Measurements from ENCODE around the gene RRP1B. TPM values are rescaled to one million over a fixed set of nuclear protein-coding genes. Genes with fewer than 3 reads are reported as not detected.

RRP1B gene
- total RNA-seq, 1 donor from 2014 or later: 24.0 TPM

DNA sequence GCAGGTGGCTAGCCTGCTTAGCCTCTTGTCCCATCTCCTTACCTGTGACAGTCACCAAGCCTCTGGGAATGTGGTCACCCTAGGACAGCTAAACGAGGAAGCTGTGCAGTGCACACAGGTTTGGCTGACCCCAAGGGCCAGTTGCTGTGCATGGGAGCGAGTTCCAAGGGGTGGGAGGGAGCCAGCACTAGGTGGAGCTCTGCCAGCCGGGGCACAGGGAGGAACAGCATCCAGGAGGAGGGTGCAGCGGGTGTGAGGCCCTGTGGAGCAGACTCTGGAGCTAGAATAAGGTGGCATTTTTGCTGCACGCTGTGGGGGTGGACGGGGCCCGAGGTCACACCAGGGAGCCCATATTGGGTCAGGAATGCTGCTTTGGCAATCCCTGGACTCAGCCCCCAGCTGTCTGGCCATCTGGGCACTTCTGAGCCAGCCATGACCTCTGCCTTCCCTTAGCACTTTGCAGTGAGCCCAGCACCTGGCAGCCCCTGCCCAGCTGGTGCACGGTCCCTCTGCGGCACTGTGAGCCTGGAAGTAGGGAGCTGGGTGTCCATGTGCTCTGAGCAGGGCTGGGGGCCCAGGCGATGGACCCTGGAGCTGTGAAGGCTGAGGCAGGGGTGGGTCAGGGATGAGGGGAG is 68.3 kb downstream of the RRP1B start:
- no peak for DNase-seq

DNA sequence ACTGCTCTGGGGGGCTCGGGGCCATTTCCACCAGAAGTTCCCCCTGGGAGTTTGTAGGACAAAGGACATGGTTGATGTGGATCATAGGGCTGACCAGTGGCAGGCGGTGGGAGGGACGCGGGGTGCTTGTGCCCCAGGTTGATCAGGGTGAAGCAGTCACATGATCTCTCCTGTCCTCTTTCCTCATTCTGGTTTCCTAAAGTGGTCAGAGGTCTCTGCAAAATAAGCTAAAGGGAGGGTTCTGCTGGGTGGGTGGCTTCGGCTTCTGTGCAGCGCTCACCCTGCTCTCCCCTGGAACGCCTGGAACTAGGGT is 68.8 kb downstream of the RRP1B start:
- DNase-seq: no peak

DNA sequence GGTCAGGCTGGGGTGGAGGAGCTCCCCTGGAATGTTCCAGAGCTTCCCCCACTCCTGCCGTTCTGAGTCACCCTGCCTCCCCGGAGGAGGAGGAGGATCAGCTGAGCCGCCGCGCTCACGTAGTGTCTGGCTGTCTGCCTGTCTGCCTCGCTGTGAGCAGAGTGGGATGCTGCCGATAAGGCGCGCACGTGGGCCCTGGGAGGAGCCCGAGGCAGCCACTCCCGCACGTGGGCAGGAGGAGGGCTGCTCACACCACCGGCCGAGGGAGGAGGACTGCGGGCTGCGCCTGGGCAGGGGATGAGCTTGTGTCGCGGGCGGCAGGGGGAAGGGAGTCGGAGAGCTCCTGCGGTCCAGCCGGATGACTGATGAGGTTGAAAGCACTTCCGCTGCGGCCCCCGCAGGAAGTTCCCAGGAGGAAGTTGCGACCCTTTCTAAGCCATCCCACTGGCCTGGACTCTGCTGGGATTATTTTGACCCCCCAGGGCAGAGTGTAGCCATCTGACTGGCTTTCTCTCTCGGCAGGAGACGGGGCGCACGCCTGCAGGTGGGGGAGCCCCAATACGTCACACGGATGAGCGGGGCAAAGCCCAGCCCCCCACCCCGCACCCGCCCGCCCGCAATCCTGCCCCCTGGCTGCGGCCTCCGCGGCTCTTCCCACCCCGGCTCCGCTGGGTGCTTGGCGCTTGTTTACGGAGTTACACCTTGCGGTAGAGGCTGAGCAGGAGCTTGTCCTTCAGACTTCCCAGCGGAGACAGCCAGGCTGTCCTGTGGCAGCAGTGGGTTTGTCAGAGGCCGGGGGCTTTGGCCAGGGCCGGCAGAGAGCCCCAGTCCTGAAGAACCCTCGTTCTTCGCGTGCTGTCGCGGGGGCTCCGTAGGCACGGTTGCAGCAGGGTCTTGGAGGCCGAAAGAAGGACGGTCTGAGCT is 69.4 kb downstream of the RRP1B start:
- DNase-seq: peak; percentile 96

- no peak for DNase-seq
These were observed 72.1 kb downstream of the RRP1B start for GRCh38 chr21:43731476-43731875.

- DNase-seq: no peak
These were observed 72.7 kb downstream of the RRP1B start for GRCh38 chr21:43731891-43732711.

DNA sequence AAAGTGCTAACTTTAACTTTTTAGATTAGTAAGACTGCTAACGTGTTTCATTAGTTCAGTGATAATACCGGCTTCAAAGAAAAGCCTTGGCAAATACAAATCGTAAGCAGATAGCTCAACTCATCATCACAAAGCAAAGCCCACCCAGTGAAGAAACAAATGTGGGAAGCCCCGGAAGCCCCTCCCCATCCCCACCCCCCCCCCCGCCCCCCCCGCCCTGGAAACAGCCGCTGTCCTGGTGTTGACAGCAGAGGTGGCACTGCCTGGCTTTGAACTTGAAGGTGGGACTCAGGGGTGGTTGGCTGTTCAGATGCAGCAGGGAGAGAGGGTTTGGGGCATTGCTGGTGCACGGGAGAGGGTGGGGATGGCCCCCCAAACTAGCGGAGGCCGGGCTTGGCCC is 73.7 kb downstream of the RRP1B start:
- no peak for DNase-seq

DNA sequence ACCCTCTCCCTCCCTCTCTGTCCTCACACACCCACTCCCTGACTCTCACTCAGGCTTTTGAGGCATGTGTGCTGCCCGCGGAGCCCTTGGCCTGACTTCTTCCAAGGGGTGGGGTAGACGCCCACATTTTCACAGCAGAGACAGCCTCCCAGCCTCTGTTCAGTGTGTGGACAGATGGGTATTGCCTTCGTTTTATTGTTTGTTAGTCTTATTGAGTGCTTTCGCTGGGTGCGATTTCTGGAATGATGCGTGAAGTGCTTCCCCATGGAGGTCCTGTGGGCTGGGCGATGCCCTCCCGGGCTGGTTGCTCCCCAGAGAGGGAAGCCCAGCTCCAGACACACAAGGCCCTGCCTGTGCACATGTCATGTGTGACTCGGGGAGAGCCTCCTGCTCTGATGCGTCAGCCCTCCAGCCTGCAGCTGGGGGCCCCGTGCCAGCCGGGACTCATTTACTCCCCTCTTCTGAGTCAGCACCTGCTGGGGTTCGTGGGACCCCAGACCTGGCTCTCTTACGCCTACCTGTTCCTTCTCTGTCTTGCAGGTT is 74.2 kb downstream of the RRP1B start:
- peak; percentile 63 for DNase-seq

- no peak for DNase-seq
These were observed 75.0 kb downstream of the RRP1B start for GRCh38 chr21:43734131-43734927.

DNA sequence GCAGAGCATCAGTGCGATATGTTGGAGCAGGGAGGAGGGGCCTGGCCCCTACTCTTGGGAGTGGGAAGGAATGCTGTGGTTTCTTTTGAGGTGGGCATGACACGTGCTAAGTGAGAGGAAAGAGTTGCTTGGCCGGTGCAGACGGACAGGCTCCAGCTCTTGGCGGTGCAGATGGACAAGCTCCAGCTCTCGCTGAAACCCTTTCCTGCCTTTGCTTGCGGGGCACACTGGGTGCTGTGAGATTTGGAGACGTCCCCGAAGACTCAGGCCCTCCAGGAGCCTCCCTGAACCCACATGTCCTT is 75.5 kb downstream of the RRP1B start:
- DNase-seq: no peak

DNA sequence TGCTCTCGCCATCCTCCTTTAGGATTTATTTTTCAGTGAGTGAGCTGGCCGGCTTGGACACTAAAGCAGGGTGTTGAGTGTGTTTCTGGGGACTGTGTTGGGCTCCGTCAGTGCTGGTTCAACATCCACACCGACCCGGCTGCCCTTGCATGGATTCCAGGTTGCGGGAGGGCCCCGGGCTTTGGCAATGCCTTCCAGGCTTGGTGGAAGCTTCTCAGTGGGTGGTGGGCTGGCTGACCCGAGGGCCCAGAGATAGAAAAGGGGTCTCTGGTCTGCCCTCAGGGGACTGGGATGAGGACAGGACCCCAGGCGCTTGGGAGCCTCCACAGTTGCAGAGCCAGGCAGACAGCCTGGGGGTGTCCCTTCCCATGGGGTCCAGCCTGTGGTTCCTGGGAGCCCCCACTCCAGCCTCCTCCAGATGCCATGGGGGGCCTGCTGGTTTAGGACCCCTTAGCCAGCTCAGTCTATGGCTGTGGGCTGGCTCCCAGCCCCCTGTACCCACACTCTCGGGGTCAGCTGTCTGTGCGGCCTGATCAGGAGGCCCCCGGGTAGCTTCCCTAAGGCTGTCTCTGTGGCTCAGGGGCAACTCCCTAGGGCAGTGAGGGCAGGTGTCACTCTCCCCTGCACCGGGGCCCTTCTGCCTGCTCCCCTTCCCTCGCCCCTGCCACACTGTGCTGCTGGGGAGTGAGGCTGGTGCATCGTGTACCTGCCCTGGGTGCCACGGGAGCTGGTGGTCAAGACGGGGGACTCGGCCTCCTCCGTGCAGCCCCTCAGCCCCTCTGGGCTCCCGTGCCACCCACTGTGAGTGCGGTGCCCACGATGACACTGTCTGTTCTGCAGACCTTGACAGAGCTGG is 76.1 kb downstream of the RRP1B start:
- no peak for DNase-seq

DNA sequence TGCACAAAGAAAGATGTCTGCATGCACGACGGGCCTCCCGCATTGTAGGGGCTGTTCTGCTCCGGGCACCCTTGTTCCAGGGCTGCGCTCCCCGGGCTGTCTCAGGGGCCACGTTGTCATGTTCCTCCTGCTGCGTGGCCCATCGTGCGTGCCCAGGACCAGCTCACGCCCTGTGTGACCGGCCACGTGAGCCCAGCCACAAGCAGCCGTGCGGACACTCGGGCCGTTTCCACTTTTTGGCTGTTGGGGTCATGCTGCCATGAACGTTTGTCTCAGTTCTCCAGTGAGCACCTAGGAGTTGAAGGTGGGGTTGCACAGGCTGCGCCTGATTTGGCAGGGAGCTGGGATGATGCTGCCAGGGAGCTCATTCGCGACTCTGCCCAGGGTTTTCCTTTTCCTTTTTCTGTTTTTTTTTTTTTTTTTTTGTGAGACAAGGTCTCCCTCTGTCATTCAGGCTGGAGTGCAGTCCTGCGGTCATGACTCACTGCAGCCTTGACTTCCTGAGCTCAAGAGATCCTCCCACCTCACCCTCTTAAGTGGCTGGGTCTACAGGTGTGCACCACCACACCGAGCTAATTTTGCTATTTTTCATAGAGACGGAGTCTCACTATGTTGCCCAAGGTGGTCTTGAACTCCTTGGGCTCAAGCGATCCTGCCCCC is 77.0 kb downstream of the RRP1B start:
- DNase-seq: no peak

GRCh38 chr21:43737158-43737950 is 78.0 kb downstream of the RRP1B start:
- no peak for DNase-seq

DNA sequence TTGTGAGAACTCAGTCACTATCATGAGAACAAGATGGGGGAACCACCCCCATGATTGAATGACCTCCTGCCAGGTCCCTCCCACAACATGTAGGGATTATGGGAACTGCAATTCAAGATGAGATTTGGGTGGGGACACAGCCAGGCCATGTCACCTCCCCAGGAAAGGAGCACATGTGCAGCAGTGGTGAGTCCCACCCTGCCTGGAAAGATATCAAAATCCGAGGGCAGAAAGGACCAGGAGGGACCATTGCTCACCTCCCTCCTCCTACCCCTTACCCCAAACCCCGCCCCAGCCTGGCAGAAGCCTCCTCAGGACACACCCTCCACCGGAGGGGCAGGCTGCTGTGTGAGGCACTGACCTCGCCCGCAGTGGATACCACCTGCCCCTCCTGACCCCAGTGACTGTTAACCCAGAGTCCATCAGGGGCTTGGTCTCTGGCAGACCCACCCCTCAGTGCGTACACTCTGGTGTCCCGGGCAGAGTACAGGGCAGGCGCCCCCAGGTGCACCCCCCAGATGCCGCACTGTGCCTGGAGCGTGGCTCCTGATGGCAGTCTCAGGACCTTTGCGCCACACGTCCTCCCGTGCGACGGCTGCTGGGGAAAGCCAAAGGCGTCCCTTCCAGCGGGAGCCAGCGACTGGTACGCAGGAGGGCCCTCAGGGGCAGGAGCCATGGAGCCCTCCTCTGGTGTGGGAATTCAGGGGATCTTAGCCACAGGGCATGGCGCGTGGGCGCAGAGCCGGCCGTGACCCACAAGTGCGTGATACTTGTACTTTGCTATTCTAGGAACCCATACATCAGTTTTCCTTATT is 80.5 kb downstream of the RRP1B start:
- DNase-seq: no peak

DNA sequence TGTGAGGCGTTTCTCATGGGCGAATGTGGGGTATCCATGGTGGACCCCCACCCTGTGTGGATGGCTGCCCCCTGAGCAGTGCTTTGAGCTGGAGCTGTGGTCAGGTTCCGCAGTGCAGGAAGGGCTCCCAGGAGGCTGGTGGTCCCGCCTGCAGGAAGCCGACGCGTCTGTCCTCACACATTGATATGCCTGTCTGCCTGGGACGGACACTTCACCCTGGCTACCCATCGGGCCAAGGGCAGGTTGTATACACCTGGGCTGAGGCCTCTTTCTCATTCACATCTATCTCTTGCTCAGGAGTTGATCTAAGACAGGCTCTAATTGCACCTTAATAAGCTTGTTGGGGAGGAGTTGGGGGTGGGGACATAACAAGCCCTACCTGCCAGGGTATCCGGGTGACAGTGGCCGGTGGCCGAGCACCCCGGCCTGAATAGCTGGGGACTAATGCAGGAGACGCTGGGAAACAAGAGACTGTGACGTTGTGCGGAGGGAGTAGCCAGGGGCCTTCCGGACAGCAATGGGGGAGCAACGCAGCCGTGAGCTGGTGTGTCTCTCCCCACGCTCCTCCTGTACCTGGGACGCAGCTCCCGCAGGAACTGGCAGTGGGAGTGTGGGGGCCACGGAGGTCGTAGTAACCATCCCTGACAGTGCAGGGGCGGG is 81.3 kb downstream of the RRP1B start:
- no peak for DNase-seq

- no peak for DNase-seq
These were observed 82.2 kb downstream of the RRP1B start for GRCh38 chr21:43741423-43742096.

DNA sequence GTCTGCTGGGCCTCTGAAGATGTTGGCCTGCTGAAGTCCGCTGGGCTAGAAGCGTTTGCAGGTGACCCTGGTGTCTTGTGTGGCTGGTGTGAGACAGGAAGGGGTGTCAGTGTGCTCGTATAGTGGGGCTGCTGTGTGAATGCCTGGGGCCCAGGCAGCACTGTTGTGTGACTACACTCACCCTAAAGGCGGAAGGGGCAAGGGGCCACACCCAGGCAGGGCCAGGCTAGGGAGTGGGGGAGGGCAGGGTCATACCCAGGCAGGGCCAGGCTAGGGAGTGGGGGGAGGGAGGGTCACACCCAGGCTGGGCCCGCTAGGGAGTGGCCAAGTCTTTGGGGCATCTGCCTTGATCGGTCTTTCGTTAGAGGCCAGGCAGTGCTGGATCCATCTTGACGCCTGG is 84.6 kb downstream of the RRP1B start:
- DNase-seq: no peak

- DNase-seq: no peak
These were observed 85.4 kb downstream of the RRP1B start for GRCh38 chr21:43744725-43745124.
